RPMI8226 (cell line): ENCODE data around the gene SLC41A3.

Experiments
- DNase-seq: peaks from one replicate; pipeline ENCODE4 v3.0.0-alpha.2; 2015

The SLC41A3 gene

DNA sequence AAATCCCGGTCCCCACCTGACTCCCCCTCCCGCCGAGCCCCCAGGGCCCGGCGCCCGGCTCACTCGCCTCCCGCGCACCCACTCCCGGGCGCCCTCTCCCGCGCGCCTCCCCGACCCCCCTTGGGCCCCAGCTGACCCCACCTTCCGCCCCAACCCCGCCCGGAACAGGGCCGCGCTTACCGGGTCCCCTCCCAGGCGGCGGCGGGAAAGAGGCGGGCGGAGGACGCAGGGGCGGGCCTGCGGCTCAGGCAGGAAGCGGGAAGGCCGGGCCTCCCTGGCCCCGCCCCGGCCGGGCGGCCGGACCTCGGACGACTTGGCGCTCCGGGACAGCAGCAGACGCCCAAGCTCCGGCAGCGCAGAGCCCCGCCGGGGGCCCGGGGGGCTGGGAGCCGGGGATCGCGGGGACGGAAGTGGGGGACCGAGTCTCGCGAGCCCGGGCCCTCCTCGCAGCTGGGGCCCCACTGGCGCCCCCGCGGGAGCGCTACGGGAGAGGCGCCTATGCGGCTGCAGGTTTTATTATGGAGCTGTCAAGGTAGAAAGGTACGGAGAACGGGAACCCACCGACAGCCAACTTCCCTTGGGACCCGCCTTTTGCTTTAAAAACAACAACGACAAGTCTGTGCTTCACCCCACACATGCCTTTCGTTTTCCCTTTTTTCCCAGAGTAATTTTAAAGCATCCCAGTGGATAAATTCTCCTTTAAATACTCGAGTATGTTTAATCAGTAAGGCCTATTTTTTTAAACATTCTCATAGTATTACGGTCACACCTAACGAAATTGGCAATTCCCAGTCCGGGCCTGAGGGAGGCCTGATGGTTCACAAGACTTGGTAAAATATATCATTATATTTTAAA, at the start of gene SLC41A3:
Gene SLC41A3 (minus strand): TSS at position 212 of the 855 bp plus-strand sequence. CDS start 15,905 bp downstream, outside the sequence.
- DNase-seq: peak; percentile 89

DNA sequence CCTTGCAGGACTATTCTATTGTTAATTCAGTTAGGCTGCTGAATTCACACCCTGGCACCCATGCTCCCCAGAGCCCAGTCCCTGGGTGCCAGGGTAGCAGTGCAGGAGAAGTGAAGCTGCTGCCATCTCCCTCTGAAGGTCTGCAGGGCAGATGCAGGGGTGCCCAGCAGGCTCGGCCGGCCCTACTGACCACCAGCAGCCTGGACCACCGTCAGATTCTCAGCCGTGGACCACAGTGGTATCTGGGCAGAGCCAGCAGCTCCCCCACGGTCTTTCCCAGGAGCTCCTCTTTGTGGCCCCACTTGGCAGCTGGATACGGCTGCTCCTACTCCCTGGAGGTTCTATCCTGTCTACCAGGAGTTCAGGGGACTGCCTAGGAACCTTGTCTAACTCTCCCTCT, 49.7 kb upstream of the SLC41A3 start:
- DNase-seq: no peak

DNA sequence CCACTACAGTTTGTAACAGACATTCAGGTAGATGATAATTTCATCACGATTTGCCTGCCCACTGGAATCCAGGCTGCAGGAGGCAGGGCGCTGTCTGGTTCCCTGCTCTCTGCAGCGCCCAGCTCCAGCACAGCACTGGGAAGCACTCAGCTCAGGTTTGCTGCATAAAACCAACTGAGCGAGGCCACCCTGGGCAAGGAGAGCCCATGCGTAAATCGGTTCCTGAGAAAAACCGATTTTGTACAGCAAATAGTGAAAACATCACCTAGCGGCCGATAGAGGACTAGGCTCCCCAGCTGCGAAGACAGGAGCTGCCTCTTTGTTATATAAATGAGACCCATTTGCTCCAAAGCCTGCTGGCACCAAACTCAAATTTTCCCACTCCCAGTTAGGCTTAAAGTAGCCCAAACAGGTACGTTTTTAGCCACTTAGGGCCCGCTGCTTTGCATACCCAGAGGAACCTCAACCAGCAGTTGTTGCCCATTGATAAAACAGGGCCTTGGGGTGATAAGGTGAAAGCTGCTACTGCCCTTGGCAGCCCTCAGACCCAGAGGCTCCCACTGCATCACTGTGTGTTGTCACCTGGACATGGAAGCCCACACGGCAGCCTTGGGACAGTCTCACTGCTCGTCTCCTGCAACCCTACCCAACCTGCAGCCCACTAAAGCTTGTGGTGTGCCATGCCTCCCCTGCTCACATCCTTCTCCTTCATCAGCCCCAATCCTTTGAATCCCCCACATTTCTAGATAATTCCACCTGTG, 49.0 kb upstream of the SLC41A3 start:
- peak; percentile 39 for DNase-seq

DNA sequence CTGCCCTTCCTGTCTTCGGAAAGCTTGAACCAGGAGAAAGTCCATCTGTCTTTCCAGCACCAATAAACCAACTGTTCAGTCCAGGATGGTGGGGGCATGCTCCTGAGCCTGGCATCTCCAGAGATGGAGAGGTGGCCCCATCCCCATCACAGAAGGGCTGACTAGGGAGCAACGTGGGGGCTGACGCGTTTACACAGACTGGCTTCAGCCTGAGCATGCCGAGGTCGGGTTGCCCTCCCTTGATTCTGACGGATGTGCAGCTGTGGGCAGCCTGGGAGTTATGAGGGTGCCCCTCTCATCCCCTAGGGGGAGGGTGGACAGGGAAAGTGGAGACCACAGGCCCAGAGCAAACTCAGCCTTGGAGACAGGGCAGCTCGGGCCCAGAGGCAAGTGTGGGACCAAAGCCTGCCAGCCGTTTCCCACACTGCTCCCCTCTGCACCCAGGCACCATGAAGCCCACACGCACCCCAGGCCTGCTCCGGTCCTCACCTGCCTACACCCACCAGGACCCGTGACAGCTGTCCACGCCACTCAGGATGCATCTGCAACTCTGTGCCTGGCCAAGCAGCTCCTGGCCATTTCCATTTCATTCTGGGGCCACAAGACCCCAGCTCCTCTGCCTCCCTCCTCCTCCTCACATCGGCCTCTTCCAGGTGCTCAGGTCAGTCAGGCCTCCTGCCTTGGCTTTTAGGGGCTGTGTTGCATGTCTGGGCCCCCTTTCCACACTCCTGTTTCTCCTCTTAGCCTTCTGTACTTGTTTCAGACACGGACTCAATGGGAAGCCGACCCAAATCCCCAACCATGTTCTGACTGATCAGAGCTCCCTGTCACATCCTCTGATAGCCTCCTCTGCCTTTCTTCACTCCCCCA, 48.2 kb upstream of the SLC41A3 start:
- DNase-seq: no peak

DNA sequence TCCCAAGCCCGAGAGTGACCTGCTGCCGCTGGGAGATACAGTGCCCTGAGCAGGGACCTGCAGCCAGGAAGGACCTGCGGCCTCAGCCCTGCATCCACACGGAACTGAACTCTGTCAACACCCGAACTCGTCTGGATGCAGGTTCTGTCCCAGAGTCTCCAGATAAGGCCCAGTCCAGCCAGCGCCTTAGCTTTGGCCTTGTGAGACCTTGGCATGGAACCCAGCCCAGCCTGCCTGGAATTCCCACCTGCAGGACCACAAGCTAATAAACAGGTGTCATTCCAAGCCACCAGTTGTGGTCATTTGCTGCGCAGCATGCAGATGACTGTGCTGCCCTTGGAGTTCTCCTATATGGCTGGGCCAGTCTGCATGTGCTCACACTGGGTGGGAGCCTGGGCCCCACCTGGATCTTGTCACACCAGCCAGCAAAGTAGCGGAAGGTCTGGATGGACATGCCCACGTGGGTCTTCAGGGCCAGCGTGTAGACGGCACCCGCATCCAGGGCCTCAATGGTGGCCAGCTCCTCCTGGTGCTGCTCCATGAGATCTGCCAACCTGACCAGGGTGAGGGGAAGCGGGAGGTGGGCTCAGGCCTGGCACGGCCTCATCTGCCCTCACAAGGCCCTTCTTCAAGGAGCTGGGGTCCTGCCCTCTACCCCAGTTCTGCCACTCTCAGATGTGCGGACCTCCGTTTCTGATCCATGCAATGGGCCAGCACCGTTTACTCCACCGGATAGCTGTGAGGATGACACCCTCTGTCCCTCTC, 47.2 kb upstream of the SLC41A3 start:
- no peak for DNase-seq

DNA sequence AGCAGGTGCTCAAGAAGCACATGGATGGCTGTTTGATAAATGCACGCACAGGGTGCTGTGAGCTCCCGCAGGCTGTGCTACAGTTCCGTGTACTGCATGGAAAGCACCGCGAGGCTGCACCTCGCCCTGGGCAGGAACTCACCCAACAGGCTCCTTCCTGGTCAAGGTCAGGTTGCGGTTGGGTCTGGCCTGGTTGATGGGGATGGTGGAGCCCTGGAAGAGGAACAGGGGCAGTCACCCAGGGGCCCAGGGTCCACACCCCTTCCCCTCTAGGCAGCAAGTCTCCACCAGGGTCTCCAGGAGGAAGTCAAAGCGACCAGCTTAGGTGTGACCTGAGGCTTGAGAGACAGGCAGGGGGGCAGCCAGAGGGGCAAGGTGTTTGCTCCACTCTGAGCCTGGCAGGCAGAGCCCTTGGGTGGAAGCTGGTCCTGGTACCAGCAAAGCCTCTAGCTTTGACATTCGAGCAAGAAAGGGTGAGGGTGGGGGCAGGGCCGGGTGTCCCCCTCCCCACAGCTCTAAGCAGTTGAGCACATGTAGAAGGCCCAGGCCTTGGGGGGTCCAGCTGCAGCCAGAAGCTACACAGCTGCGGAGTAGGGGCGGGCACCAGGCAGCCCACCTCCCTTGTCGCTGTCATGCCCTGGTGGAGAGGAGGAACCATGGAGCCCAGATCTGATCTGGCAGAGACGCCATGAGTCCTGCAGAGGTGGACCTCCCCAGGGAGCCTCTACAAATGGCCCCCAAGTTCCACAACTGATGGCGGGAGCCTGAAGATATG, 46.3 kb upstream of the SLC41A3 start:
- no peak for DNase-seq

DNA sequence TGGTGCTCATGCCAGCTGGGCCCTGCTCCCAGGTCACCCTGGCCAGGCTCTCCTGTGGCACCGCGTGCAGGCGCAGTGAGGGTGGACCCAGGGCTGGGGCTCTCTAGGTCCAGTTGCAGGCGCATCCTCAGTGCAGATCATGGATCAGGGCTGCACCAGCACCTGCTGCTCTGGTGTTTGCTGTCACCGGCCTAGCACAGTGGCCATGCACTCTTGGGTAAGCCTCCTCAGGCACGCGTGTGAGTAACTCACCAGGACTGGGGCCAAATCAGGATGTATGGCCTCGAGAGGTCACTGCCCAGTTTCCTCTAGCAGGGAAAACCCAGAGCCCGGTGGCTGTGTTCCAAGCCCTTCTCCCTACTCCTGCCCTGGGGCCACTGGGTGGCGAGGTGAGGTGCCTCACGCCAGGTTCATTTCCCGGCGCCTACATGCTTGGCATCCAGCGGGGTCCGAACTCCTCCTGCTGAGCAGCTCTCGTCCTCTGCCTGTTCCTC, 45.5 kb upstream of the SLC41A3 start:
- peak; percentile 14 for DNase-seq

DNA sequence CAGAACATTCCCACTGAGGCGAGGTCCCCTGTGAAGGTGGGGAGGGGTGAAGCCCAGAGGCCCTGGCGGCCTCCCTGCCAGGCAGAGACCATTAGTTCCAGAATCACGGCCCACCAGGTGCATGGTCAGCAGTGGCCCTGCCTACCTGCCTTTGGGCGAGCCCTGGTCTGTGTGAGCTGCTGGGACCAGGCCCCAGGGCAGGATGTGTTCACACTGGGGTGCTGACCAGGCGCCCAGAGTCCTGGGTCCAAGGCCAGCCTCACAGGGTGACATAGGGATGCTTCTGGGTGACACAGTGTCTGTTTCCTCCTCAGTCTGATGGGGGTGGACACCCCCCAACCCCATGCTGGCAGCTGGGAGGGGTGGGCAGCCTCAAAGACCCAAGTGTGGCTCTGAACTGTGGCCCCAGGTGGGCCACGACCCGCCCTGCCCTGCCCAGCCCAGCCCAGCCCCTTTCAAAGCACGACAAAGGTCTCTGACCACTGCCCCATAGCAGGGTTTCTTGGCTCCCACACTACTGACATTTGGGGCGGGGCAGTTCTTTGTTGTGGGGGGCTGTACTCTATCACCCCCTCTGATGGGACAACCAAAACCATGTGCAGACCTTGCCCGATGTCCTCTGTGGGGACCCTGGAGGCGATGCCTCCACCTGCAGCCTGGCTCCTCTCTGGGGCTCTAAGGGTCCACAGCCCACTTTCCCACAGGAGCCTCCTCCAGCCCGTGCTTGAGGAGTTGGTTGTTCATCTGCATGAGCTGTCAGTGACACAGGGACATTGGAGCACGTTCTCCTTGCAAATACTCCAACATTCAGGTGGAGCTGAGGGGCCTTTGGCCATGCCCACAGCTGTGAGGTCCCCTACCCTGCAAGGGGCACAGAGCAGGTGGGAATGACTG, 44.8 kb upstream of the SLC41A3 start:
- DNase-seq: no peak

DNA sequence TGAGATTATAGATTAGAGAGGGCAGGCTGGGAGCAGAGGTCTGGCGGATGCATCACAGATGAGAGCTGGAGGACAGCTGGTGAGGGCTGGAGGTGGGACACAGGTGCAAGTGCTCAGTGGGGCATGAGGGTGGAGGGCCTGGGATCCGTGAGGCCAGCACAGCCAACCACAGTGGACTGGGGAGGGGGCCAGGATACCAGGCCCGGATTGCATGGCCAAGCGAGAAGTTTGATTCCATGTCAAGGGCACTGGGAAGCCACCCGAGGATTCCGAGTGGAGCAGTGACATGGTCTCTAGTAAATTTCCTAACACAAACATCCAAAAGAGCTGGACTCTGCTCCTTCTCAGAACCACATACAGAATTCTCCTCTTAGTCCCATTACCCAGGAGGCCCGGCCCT, 44.0 kb upstream of the SLC41A3 start:
- no peak for DNase-seq

DNA sequence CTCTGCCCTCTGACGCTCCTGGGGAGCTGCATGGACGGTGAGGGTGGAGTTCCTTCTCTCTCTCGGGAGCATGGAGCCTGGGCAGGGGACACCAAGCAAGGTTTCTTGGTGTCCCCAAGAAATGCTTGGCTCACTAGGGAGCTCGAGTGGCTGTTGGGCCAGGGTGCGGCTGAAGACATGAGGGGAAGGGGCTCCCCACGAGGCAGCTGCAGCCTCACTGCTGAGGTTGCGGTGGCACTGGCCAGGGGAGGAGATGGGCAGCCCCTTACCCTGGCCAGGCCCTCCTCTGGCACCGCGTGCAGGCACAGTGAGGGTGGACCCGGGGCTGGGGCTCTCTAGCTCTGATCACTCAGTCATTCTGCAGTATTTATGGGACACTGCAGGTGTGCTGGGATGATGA, 43.5 kb upstream of the SLC41A3 start:
- DNase-seq: no peak

DNA sequence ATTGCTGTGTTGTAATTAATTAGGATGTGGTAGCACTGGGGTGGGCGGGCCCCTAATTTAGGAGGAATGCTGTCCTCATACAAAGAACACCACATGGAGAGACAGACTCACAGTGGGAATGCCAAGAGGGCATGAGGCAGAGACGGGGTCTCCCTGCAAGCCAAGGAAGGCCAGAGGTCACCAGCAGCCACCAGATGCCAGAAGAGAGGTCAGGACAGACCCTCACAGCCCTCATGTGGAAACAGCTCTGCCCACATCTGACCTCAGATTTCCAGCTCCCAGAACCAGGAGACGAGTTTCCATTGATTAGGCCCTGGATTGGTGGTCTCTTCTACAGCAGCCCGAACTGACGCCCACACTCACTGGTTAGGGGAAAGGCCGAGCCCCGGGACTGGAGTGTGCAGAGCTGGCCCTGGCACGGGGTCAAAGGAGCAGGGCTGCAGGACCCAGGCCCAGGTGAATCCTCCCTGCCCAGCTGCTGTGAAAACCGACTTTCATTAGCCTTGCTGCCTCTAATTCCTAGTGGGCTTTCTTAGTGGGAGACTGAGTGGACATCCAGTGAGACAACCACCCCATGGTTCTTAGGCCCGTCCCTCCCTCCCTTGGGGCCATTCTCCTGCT, 43.0 kb upstream of the SLC41A3 start:
- no peak for DNase-seq

DNA sequence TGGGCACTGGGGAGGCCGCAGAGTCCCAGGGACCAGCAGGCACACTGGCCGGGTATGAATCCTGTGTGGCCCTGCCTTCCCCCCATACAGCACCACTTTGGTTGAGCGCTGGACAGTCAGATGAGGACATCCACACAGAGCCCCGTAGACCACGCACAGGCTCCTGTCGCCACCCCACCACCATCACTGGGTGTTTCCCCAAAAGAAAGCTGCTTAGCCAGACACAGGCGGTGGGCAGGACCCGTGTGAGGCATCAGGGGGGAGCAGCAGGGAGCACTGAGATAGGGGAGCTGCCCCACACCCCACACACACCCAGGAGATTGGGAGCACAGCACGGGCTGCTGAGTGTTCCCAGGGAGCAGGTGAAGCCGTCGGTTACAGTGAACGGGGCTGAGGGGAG, 42.4 kb upstream of the SLC41A3 start:
- DNase-seq: no peak

DNA sequence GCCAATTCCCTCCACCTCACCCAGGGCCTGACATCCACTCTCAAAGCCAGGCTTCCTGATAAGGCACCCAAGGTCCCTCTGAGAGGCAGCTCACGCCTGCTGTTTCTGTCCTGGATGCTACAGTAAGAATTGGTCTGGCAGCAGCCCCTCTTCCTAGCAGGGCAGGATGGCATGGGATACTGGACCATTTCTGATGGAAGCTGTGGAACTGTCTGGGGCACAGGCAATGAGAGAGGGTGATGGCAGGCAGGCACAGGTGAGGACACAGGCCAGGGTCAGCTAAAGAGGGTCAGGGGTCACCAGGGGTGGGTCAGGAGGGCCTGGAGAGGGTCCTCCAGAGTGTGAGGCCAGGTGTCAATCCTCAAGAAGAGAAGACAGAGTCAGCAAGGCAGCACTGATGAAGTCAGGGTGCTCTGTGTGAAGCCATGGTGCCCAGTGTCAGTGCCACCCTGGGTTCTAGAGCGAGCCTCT, 41.9 kb upstream of the SLC41A3 start:
- no peak for DNase-seq

DNA sequence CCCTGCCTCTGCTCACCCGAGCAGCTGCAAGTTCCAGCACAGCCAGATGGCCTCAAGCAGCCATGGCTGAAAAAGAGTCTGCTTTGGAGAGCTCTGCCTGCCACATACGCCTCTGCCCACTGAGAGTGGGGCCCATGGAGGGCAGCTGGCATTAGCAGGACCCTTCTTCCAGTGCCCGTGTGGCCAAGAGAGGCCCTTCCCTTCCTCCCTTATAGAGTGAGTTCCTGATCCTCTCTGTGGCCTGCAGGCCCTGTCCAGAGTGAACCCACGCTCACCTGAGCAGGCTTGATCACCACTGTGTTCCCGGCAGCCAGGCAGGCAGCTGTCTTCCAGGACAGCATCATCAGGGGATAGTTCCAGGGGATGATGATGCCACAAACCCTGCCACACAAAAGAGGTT, 41.4 kb upstream of the SLC41A3 start:
- no peak for DNase-seq

DNA sequence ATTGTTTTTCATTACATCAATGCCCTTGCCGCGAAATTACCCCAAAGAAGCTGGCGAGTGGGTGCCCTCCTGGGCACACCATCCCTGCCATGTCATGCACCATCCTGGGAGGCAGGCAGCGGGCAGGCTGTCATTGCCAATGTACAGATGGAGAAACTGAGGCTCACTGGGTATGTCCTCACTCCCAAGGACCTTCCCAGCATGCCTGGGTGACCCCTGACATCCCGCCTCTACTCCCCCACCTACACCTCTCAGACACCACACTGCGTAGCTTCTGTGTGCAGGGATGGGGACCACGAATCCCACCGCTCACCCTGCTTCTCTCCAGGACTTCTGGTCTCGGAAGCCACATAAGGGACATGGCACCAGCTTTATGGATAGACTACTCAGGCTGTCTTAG, 41.0 kb upstream of the SLC41A3 start:
- DNase-seq: no peak

DNA sequence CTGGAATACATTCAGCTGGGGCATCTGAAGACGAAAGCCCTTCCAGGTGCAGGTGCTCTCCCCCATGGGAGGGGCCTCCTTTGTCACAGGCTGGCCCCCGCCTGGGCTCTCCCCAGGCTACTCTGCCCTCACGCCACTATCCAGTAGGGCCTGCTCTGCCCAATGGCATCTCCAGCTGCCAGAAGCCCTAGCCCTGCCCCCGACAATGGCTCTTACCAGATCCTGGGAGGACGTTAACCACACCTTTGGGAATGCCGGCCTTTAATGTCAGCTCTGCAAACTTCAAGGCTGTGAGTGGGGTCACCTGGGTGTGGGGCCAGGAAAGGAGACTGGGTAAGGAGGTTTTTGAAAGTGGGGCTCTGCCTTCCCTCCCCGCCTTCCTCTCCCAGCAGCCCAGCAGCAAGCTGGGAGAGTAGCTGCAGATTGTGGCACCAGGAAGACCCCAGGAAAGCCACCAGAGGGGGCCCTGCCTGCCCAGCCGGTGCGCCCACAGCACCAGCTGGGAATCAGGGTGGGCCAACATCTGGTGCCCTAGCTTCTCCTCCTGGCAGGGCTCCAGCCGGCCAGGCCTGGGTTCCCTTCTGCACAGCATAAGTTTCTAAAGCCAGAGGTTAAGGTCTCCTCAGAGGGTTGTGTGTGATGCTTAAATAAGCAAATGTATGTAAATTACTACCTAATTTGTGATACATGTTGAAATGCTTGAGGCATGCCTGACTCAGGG, 40.4 kb upstream of the SLC41A3 start:
- no peak for DNase-seq

DNA sequence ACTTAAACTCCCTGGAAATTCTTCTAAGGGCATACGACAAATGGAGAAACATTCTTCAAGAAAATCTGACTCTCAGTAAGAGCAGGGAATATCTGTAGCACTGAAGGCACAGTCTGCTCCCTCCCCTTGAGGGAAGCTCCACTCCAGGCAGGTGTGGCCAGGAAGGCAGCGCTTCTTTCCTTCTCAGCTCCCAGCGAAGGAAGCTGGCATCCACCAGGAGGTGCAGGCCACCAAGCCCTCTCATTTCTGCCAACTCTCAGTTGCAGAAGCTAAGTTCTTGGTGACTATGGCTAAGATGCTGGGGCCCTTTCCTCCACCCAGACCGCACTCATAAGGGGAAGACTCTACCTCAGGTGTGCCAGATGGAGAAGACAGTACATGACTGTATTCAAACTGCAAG, 37.7 kb upstream of the SLC41A3 start:
- DNase-seq: no peak

DNA sequence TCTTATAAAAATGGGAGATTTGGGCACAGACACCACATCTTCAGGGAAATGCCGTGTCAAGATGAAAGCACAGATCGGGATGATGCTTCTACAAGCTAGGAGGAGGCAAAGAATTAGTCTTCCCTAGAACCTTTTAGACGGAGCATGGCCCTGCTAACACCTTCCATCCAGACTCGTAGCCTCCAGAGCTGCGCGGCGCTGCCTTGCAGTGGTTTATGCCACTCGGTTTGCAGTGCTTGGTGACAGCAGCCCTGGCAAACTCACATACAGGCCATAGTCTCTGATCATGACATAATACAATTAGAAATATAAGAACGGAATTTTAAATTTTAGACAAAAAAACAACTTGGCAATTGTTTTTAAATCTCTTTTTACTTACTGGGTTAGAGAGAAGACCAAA, 37.1 kb upstream of the SLC41A3 start:
- DNase-seq: no peak

DNA sequence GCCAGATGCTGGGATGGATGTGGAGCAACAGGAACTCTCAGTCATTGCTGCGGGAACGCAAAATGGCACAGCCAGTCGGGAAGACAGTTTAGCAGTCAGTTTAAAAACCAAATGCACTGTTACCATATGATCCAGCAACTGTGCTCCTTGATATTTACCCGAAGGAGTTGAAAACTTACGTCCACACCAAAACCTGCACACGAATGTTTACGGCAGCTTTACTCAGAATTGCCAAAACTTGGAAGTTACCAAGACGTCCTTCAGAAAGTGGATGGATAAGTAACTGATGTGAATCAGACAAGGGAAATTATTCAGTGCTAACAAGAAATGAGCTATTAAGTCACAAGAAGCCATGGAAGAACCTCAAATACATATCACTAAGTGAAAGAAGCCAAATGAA, 36.1 kb upstream of the SLC41A3 start:
- DNase-seq: no peak
